Measurements from ENCODE around the gene GRAMD1B. TPM values are rescaled to one million over a fixed set of nuclear protein-coding genes. Genes with fewer than 3 reads are reported as not detected.

Gene GRAMD1B
- total and polyA plus RNA-seq, 12 donors, result 7.3 to 41.0 (median 21.0) TPM

DNA sequence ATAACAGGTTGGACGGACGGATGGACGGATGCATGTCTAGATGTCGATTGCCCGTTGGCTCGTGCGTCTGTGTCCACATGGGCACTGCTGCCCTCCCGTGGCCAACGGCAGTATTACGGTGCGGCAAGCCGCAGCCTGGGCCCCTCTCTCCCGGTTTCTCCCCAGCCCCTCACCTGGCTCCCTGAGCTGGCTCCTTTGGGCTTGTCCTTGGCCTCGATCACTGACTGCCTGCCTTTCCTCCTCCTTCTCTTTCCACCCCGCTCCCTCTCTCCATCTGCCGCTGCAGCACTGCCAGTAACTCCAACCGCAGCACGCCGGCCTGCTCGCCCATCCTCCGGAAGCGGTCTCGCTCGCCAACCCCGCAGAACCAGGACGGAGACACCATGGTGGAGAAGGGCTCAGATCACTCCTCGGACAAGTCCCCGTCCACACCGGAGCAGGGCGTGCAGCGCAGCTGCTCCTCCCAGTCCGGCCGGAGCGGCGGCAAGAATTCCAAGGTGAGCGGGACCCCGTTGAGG lies 147.1 kb downstream of the GRAMD1B start:
- no peaks in the 10 kb centered on the region for H3K36me3 ChIP-seq
- H3K9me3 ChIP-seq, result no peaks in the 10 kb centered on the region
- 50 to 54% methylated on average over 37 of the region's 37 CpGs for WGBS, 2 donors
- no peak overlapping the region for H3K4me3 ChIP-seq
- peak; percentile 42 to 77 (median 66) for ATAC-seq
- TF ChIP-seq, protein P1, sequence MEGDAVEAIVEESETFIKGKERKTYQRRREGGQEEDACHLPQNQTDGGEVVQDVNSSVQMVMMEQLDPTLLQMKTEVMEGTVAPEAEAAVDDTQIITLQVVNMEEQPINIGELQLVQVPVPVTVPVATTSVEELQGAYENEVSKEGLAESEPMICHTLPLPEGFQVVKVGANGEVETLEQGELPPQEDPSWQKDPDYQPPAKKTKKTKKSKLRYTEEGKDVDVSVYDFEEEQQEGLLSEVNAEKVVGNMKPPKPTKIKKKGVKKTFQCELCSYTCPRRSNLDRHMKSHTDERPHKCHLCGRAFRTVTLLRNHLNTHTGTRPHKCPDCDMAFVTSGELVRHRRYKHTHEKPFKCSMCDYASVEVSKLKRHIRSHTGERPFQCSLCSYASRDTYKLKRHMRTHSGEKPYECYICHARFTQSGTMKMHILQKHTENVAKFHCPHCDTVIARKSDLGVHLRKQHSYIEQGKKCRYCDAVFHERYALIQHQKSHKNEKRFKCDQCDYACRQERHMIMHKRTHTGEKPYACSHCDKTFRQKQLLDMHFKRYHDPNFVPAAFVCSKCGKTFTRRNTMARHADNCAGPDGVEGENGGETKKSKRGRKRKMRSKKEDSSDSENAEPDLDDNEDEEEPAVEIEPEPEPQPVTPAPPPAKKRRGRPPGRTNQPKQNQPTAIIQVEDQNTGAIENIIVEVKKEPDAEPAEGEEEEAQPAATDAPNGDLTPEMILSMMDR (IDR thresholded peaks at IDR 0.05), result peak; percentile 76 to 95 (median 91)
- peaks cover 0 to 6% (median 0%) of the 10 kb centered on the region in 7 donors for H3K27me3 ChIP-seq
- no peak overlapping the region for H3K27ac ChIP-seq
- H3K4me1 ChIP-seq, result peaks cover 0 to 13% (median 0%) of the 10 kb centered on the region in 9 donors
- DNase-seq, result peak; percentile 60 to 77
- intact Hi-C loops (cut with DNase I), result loop anchor here in 8 of 10 donors (2.0 to 5.0 kb wide), 3 partner anchors 60 to 66 kb away; no protein-coding TSS in a partner anchor

- Histone ChIP-seq H3K27me3 (peaks cover 0 to 8% (median 0%) of the 10 kb centered on the region in 7 donors), H3K36me3 (no peaks in the 10 kb centered on the region), H3K9me3 (no peaks in the 10 kb centered on the region), H3K4me1 (peaks cover 0 to 13% (median 0%) of the 10 kb centered on the region in 9 donors), H3K27ac (no peak overlapping the region), H3K4me3 (no peak overlapping the region)
- WGBS, 2 donors, result 89 to 91% methylated on average over 15 of the region's 15 CpGs
- ATAC-seq (peak in 1 of 8 donors; percentile 7), DNase-seq (no peak)
- intact Hi-C loops (cut with DNase I), result loop anchor here in 1 of 10 donors (5.0 kb wide), 1 partner anchor 62 kb away; no protein-coding TSS in a partner anchor
- TF ChIP-seq, protein P1 (IDR thresholded peaks at IDR 0.05), result no peak
Observed at GRCh38 chr11:123578778-123579481, 148.9 kb downstream of the GRAMD1B start.

DNA sequence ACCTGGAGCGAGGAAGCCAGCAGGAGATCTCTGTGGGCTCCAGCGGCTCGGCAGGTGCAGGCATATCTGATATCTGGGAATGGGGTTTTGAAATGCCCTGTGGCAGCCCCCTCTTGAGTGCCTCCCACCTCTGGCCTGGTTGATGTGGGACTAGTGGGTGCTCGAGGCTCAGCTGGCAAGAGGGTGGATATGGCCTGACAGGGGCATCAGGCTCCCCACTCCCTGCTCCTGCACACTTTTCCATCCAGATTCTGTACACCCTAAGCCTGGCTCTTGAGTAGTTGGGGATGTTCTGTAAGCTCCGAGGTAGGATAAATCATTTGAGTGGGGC lies 149.4 kb downstream of the GRAMD1B start:
- no peak for ATAC-seq
- no peaks in the 10 kb centered on the region for H3K9me3 ChIP-seq
- WGBS, 2 donors, result 93% methylated on average over 5 of the region's 5 CpGs
- TF ChIP-seq, protein P1 (IDR thresholded peaks at IDR 0.05), result no peak
- no peaks in the 10 kb centered on the region for H3K36me3 ChIP-seq
- DNase-seq, result no peak
- H3K27me3 ChIP-seq, result peaks cover 0 to 8% (median 0%) of the 10 kb centered on the region in 7 donors
- H3K4me1 ChIP-seq, result peaks cover 0 to 13% (median 0%) of the 10 kb centered on the region in 9 donors
- intact Hi-C loops (cut with DNase I), result loop anchor here in 1 of 10 donors (5.0 kb wide), 1 partner anchor 62 kb away; no protein-coding TSS in a partner anchor
- H3K27ac ChIP-seq, result no peak overlapping the region
- H3K4me3 ChIP-seq, result no peak overlapping the region

DNA sequence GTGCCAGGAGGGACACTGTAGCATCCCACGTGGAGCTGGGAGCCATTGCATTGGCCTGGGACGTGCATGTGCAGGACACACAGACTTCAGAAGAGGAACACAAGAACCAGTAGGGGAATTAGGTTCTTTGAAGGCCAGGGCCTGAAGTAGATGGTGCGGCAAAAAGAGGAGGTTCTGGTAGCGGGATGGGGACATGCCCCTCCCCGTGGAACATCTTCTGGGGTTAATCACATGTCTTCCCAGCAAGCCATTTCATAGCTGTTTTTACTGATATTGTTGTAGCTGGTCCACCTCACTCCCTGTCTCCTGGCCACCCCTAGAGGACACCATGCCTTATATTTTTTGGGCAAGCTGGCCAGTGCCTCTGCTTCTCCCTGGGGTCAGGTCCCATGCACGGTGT lies 150.1 kb downstream of the GRAMD1B start:
- H3K9me3 ChIP-seq, result no peaks in the 10 kb centered on the region
- H3K4me3 ChIP-seq, result no peak overlapping the region
- peaks cover 0 to 8% (median 0%) of the 10 kb centered on the region in 7 donors for H3K27me3 ChIP-seq
- peak in 1 of 8 donors; percentile 2 for ATAC-seq
- no peak for DNase-seq
- 90 to 91% methylated on average over 6 of the region's 6 CpGs for WGBS, 2 donors
- no peaks in the 10 kb centered on the region for H3K36me3 ChIP-seq
- H3K27ac ChIP-seq, result no peak overlapping the region
- TF ChIP-seq, protein P1 (IDR thresholded peaks at IDR 0.05), result no peak
- intact Hi-C loops (cut with DNase I), result loop anchor here in 8 of 10 donors (1.0 to 5.0 kb wide), 3 partner anchors 122 to 127 kb away; no protein-coding TSS in a partner anchor
- peaks cover 0 to 13% (median 4%) of the 10 kb centered on the region in 9 donors for H3K4me1 ChIP-seq

All from heart right ventricle (tissue), 16 donors.